HCT116 (cell line): Measurements from ENCODE around the gene DHRS7B. TPM values are rescaled to one million over a fixed set of nuclear protein-coding genes. Genes with fewer than 3 reads are reported as not detected.

Source experiments
- ATAC-seq: fragments of 200-7000 bp; cut with Tn5 transposase; 2 replicates; pipeline ENCODE4 v1.9.1; 2020; ENCODE audit warnings: mild to moderate bottlenecking, moderate library complexity
- BruUV-seq: library from RNA; stranded (reverse); fragments of 400-500 nt; replicated peaks from 2 replicates; lab custom pipeline; 2021; lab: Mats Ljungman, UMichigan
- CTCF ChIA-PET: fragments of 300-600 bp; sonication (Branson Sonifier 250); formaldehyde crosslinking; loops from one replicate; lab custom pipeline; 2021; ENCODE audit warnings: antibody characterized with exemption; lab: Charles Lee
- POLR2A ChIA-PET: fragments of 300-600, 350-600 bp; sonication (Branson Sonifier 250); formaldehyde crosslinking; loops from one replicate; lab custom pipeline; 2021; ENCODE audit warnings: antibody characterized with exemption; lab: Charles Lee
- RAD21 ChIA-PET, 2 experiments: fragments of 300-600 bp; sonication (Branson Sonifier 250); formaldehyde crosslinking; loops; one replicate each; lab custom pipeline; 2023; ENCODE audit warnings: low total read pairs in 2 of 2; ENCODE audit not compliant: uncharacterized antibody in 2 of 2, unreplicated experiment in 2 of 2, low non-redundant PET in 1 of 2; lab: Charles Lee
- DNase-seq: peaks from one replicate; pipeline ENCODE4 v3.0.0-alpha.2; 2010; ENCODE audit warnings: low read depth, low spot score
- H2AFZ ChIP-seq: fragments of 200-600 bp; shearing (Covaris generic), sonication (generic); 2 replicates; pipeline ENCODE4 v1.6.1; 2017; ENCODE audit warnings: low read depth, mixed run types, mixed read lengths, antibody characterized with exemption, low read length; ENCODE audit not compliant: poor library complexity, severe bottlenecking
- H3K27ac ChIP-seq: 2 replicates; pipeline ENCODE4 v1.5.1; 2012; ENCODE audit warnings: low read depth, low read length
- H3K27me3 ChIP-seq: fragments of 200-600 bp; sonication (generic); 2 replicates; pipeline ENCODE4 v1.6.1; 2016; ENCODE audit warnings: mixed run types, low read length, mixed read lengths; ENCODE audit not compliant: insufficient read depth
- H3K36me3 ChIP-seq, 2 experiments: fragments of 200-500 bp in 1 of 2; fragments of 200-600 bp in 1 of 2; sonication (Bioruptor generic) in 1 of 2; sonication (generic) in 1 of 2; 2 replicates each; pipeline versions ENCODE4 v1.5.1 to v1.6.1; 2014 to 2016; ENCODE audit warnings: low read length in 2 of 2, inconsistent platforms in 1 of 2, mixed read lengths in 1 of 2, mixed run types in 1 of 2; ENCODE audit not compliant: insufficient read depth in 2 of 2, control insufficient read depth in 1 of 2
- H3K4me1 ChIP-seq, 2 experiments: fragments of 200-600 bp in 1 of 2; sonication (generic) in 1 of 2; 2 replicates each; pipeline versions ENCODE4 v1.5.1 to v1.6.1; 2012 to 2017; ENCODE audit warnings: low read length in 2 of 2, inconsistent platforms in 1 of 2, mild to moderate bottlenecking in 1 of 2, mixed read lengths in 1 of 2, mixed run types in 1 of 2, moderate library complexity in 1 of 2; ENCODE audit not compliant: insufficient read depth in 2 of 2, control insufficient read depth in 1 of 2
- H3K4me2 ChIP-seq: fragments of 200-600 bp; sonication (generic); 2 replicates; pipeline ENCODE4 v1.6.1; 2017; ENCODE audit warnings: mixed run types, low read length, mixed read lengths
- H3K4me3 ChIP-seq, 2 experiments: fragments of 200-600 bp in 1 of 2; sonication (generic) in 1 of 2; replicated peaks in 1 of 2; 2 replicates each; pipeline ENCODE4 v1.5.1; 2011 to 2016; ENCODE audit warnings: low read length in 2 of 2, control low read depth in 1 of 2, low read depth in 1 of 2, mild to moderate bottlenecking in 1 of 2, mixed read lengths in 1 of 2, mixed run types in 1 of 2
- H3K79me2 ChIP-seq: fragments of 200-600 bp; sonication (generic); 2 replicates; pipeline ENCODE4 v1.6.1; 2017; ENCODE audit warnings: mild to moderate bottlenecking, mixed run types, low read length, moderate library complexity, mixed read lengths; ENCODE audit not compliant: insufficient read depth
- H3K9ac ChIP-seq: fragments of 200-600 bp; sonication (generic); 2 replicates; pipeline ENCODE4 v1.6.1; 2016; ENCODE audit warnings: low read length, mixed read lengths
- H3K9me2 ChIP-seq: fragments of 200-600 bp; sonication (generic), shearing (Covaris generic); 2 replicates; pipeline ENCODE4 v1.6.1; 2017; ENCODE audit warnings: mixed run types, mild to moderate bottlenecking, moderate library complexity; ENCODE audit not compliant: insufficient read depth
- H3K9me3 ChIP-seq, 2 experiments: fragments of 200-500 bp in 1 of 2; fragments of 200-600 bp in 1 of 2; sonication (Bioruptor generic) in 1 of 2; sonication (generic) in 1 of 2; 2 replicates each; pipeline ENCODE4 v1.6.1; 2014 to 2017; ENCODE audit warnings: low read length in 2 of 2, mixed read lengths in 2 of 2, inconsistent platforms in 1 of 2, low read depth in 1 of 2, mild to moderate bottlenecking in 1 of 2, mixed run types in 1 of 2, moderate library complexity in 1 of 2; ENCODE audit not compliant: control insufficient read depth in 1 of 2, insufficient read depth in 1 of 2
- H4K20me1 ChIP-seq: fragments of 200-600 bp; sonication (generic), shearing (Covaris generic); 2 replicates; pipeline ENCODE4 v1.6.1; 2017; ENCODE audit warnings: mixed run types, mild to moderate bottlenecking, moderate library complexity; ENCODE audit not compliant: insufficient read depth
- CEBPB ChIP-seq: IDR thresholded peaks from 2 replicates; pipeline ENCODE4 v1.6.1; 2012; ENCODE audit warnings: low read depth
- EGR1 ChIP-seq: IDR thresholded peaks from 2 replicates; pipeline ENCODE4 v1.6.1; 2012; ENCODE audit warnings: low read depth
- ELF1 ChIP-seq: IDR thresholded peaks from 2 replicates; pipeline ENCODE4 v1.6.1; 2012; ENCODE audit warnings: low read depth, borderline replicate concordance
- FOSL1 ChIP-seq: IDR thresholded peaks from 2 replicates; pipeline ENCODE4 v1.6.1; 2012; ENCODE audit warnings: low read depth
- JUND ChIP-seq: IDR thresholded peaks from 2 replicates; pipeline ENCODE4 v1.6.1; 2012
- POLR2AphosphoS5 ChIP-seq: IDR thresholded peaks from 2 replicates; pipeline ENCODE4 v1.6.1; 2011; ENCODE audit warnings: mild to moderate bottlenecking, low read depth, low read length, moderate library complexity
- RAD21 ChIP-seq: IDR thresholded peaks from 2 replicates; pipeline ENCODE4 v1.6.1; 2012; ENCODE audit warnings: low read depth, mild to moderate bottlenecking
- SIN3A ChIP-seq: IDR thresholded peaks from 2 replicates; pipeline ENCODE4 v1.6.1; 2012; ENCODE audit warnings: low read depth
- SP1 ChIP-seq: IDR thresholded peaks from 2 replicates; pipeline ENCODE4 v1.6.1; 2012; ENCODE audit warnings: low read depth
- ZFX ChIP-seq: fragments of 450-650 bp; IDR thresholded peaks from 2 replicates; pipeline ENCODE4 v1.6.1; 2017
- ZNF274 ChIP-seq: fragments of 200-500 bp; sonication (Bioruptor generic); IDR thresholded peaks from 2 replicates; pipeline ENCODE4 v1.6.1; 2014; ENCODE audit warnings: mild to moderate bottlenecking, low read depth, low read length, inconsistent platforms
- intact Hi-C: fragments of 100-400 bp; cut with micrococcal nuclease; formaldehyde crosslinking; loops from 2 replicates; pipeline ENCODE4 v1.10.0; 2022
- total RNA-seq: library from RNA; stranded (reverse); gene quantifications from one replicate; pipeline ENCODE4 v1.2.1, GENCODE V29; 2021; ENCODE audit not compliant: unreplicated experiment
- TF ChIP-seq, protein P1 (sequence below), 3 experiments: fragments of 200-600 bp in 1 of 3; sonication (generic) in 1 of 3; IDR thresholded peaks in 2 of 3; conservative IDR thresholded peaks in 1 of 3; 2 replicates each; pipeline ENCODE4 v1.5.1; 2012 to 2017; ENCODE audit warnings: low read depth in 2 of 3, low read length in 2 of 3, antibody characterized with exemption in 1 of 3, borderline replicate concordance in 1 of 3, control low read depth in 1 of 3, mild to moderate bottlenecking in 1 of 3, mixed read lengths in 1 of 3, mixed run types in 1 of 3, moderate library complexity in 1 of 3; ENCODE audit not compliant: insufficient read depth in 1 of 3
- TF ChIP-seq, protein P2 (sequence below): IDR thresholded peaks from 2 replicates; pipeline ENCODE4 v1.6.1; 2011; ENCODE audit warnings: mild to moderate bottlenecking, low read length, moderate library complexity; ENCODE audit not compliant: insufficient replicate concordance; ENCODE audit errors: extremely low read depth

Gene DHRS7B
- total RNA-seq, 1 experiment from 2014 or later: 19.6 TPM

DNA sequence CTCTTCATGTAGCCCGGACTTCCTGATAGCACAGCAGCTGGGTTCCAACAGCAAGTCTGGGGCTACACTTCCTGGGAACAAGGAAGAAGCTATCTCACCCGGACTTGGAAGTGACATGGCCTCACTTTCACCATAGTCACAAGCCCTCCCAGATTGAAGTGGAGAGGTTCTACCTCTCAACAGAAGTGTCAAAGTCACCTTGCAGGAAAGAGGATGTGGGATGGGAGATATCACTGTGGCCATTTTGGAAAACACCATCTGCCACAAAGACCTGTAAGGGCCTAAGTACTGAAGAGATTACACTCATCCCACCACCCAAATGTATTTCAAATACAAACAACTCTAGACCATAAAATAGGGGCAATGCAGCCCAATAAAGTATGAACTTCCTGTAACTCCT lies 29.9 kb upstream of the DHRS7B start:
- Histone ChIP-seq H3K27me3 (no peaks in the 10 kb centered on the region), H3K4me3 (no peak overlapping the region), H3K9me3 (no peaks in the 10 kb centered on the region), H3K79me2 (no peaks in the 10 kb centered on the region), H2AFZ (no peak overlapping the region), H3K9me2 (no peaks in the 10 kb centered on the region), H4K20me1 (no peaks in the 10 kb centered on the region), H3K27ac (no peak overlapping the region), H3K4me2 (no peak overlapping the region), H3K36me3 (no peaks in the 10 kb centered on the region), H3K4me1 (peaks cover 4 to 23% of the 10 kb centered on the region in 2 experiments; a peak in 3 of 4 replicates), H3K9ac (no peak overlapping the region)
- ATAC-seq (no peak), DNase-seq (no peak)
- ChIA-PET POLR2A (no interaction called here), CTCF (no interaction called here), RAD21 (no interaction called here)
- BruUV-seq: no TSS peak
- TF ChIP-seq FOSL1 (no peak), EGR1 (no peak), POLR2AphosphoS5 (no peak), ELF1 (no peak), ZFX (no peak), SIN3A (no peak), RAD21 (no peak), SP1 (no peak), JUND (no peak), CEBPB (no peak), ZNF274 (no peak)
- TF ChIP-seq, protein P1, sequence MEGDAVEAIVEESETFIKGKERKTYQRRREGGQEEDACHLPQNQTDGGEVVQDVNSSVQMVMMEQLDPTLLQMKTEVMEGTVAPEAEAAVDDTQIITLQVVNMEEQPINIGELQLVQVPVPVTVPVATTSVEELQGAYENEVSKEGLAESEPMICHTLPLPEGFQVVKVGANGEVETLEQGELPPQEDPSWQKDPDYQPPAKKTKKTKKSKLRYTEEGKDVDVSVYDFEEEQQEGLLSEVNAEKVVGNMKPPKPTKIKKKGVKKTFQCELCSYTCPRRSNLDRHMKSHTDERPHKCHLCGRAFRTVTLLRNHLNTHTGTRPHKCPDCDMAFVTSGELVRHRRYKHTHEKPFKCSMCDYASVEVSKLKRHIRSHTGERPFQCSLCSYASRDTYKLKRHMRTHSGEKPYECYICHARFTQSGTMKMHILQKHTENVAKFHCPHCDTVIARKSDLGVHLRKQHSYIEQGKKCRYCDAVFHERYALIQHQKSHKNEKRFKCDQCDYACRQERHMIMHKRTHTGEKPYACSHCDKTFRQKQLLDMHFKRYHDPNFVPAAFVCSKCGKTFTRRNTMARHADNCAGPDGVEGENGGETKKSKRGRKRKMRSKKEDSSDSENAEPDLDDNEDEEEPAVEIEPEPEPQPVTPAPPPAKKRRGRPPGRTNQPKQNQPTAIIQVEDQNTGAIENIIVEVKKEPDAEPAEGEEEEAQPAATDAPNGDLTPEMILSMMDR (IDR thresholded peaks at IDR 0.05 in 2 of 3, conservative IDR thresholded peaks at IDR 0.05 in 1 of 3; ENCODE audit: borderline replicate concordance in 1 of 3, insufficient read depth in 1 of 3, low read depth in 2 of 3, low read length in 2 of 3): no peak
- TF ChIP-seq, protein P2, sequence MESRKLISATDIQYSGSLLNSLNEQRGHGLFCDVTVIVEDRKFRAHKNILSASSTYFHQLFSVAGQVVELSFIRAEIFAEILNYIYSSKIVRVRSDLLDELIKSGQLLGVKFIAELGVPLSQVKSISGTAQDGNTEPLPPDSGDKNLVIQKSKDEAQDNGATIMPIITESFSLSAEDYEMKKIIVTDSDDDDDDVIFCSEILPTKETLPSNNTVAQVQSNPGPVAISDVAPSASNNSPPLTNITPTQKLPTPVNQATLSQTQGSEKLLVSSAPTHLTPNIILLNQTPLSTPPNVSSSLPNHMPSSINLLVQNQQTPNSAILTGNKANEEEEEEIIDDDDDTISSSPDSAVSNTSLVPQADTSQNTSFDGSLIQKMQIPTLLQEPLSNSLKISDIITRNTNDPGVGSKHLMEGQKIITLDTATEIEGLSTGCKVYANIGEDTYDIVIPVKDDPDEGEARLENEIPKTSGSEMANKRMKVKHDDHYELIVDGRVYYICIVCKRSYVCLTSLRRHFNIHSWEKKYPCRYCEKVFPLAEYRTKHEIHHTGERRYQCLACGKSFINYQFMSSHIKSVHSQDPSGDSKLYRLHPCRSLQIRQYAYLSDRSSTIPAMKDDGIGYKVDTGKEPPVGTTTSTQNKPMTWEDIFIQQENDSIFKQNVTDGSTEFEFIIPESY: no peak
- intact Hi-C loops: no loop called here
